GM19467 (cell line): ENCODE data around the gene FN3K.
"Not testable (repeated sequence)": the region's sequence is repeated elsewhere in the genome, so short reads cannot be mapped to it uniquely, and the experiment has no call there.

Source experiments
- ATAC-seq: cut with Tn5 transposase; IDR thresholded peaks from one replicate; pipeline ENCODE4 v1.9.1; 2021; ENCODE audit warnings: mild to moderate bottlenecking, moderate library complexity; ENCODE audit not compliant: unreplicated experiment

The FN3K gene

GRCh38 chr17:82736511-82737185 is 1.2 kb downstream of the FN3K start:
- ATAC-seq: no peak

DNA sequence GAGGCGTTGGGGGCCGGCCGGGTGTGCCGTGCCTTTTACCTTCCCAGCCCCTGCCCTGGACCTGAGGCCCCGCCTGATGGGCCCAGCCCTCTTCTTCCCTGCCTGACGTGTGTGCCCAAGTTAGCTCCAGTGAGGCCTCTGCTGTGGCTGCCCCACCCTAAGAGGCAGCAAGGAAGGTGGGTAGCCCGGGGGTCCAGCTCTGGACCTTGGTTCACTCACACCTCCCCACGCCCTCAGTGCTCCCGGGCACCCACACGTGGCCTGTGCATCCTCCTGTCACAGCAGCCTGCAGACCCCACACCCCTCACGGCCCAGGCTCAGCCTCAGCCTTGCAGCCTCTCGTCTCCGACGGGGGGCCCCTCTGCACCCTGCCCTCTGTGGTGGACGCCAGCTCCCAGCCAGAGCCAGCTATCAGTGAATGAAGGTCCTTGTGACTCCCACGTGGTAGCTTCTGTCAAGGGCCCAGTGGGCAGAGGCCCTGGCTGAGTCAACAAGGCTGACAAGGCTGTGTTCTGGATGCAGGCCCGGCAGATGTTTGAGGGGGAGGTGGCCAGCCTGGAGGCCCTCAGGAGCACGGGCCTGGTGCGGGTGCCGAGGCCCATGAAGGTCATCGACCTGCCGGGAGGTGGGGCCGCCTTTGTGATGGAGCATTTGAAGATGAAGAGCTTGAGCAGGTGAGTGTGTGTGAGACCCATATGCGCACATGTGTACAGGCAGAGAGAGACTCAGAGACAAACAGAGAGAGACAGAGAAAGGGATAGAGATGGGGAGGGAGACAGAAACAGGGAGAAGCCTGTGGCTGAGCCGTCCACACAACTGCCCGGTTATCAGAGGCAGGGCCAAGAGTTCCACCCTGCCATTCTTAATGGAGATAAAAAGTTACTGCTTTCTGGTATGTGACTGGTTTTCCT is 2.8 kb downstream of the FN3K start:
- ATAC-seq: no peak

DNA sequence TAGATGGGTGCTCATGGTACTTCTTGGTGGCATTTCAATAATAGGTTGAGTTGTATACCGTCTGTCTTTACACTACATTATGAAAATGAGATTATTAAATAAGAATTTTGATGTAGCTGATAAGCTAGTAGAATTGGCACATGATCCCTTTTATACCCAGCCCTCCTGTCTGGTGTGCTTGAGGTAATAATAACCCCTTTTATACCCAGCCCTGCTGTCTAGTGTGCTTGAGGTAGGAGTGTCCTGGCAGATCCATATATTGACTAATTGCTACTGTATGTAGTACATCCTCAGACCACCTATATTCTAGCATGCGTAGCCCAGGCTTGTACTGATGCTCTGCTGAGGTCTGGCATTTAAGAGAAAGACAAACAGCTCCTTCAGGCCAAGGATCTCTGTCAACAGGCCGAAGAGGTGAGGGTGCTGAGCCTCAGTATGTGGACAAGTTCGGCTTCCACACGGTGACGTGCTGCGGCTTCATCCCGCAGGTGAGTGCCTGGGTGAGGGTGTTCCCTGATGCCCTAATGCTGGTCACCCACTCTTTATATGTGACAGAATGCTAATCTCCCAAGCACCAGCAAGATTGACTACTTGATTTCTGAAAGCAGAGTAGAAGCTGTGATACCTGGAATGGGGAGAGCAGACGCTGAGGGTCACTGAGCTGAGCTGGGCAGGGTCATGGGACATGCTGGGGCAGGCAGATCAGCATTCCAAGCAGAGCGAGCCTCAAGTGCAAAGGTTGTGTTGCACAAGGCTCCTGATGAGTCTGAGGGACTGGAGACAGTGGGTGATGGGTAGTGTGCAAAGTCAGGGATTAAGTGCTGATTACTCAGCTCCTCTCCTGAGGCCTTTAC is 5.7 kb downstream of the FN3K start:
- ATAC-seq: no peak

GRCh38 chr17:82743344-82744219 is 8.2 kb downstream of the FN3K start:
- no peak for ATAC-seq

DNA sequence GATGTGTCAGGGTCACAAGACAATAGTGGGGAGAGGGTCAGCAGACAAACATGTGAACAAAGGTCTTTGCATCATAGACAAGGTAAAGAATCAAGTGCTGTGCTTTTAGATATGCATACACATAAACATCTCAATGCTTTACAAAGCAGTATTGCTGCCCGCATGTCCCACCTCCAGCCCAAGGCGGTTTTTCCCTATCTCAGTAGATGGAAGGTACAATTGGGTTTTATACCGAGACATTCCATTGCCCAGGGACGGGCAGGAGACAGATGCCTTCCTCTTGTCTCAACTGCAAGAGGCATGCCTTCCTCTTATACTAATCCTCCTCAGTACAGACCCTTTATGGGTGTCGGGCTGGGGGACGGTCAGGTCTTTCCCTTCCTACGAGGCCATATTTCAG is 9.3 kb downstream of the FN3K start:
- not testable (repeated sequence) for ATAC-seq

GRCh38 chr17:82745524-82745923 is 10.1 kb downstream of the FN3K start:
- ATAC-seq: no peak

DNA sequence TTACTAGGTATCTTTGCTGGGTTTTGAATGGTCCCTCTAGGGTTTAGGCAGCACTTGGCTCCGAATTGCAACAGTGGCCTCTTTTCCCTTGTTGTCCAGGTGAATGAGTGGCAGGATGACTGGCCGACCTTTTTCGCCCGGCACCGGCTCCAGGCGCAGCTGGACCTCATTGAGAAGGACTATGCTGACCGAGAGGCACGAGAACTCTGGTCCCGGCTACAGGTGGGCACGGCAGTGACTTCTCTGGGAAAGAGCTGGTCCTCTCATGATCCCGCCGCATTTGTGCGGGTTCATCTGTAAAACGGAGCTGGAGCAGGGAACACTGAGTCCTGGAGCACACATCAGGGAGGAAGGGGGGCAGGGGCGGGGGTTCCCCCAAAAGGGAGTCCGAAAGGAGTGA is 13.3 kb downstream of the FN3K start:
- no peak for ATAC-seq

DNA sequence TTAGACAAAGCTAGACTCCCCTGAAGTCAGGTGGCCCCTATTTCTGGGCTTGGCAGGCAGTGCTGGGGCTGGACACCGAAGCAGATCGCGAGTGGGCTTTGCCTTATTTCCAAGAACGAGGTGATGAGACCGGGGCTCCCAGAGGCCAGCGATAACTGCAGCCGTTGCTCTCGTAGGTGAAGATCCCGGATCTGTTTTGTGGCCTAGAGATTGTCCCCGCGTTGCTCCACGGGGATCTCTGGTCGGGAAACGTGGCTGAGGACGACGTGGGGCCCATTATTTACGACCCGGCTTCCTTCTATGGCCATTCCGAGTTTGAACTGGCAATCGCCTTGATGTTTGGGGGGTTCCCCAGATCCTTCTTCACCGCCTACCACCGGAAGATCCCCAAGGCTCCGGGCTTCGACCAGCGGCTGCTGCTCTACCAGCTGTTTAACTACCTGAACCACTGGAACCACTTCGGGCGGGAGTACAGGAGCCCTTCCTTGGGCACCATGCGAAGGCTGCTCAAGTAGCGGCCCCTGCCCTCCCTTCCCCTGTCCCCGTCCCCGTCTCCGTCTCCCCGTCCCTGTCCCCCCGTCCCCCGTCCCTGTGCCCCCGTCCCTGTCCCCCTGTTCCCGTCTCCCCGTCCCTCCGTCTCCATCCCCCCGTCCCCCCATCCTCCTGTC is 15.0 kb downstream of the FN3K start:
- ATAC-seq: no peak

GRCh38 chr17:82751171-82751570 is 15.8 kb downstream of the FN3K start:
- no peak for ATAC-seq

GRCh38 chr17:82751571-82752370 is 16.4 kb downstream of the FN3K start, which contains the start of gene TBCD:
TBCD (plus strand) TSS chr17:82752065; CDS start chr17:82752194, 129 bp downstream.
- peak; percentile 67 for ATAC-seq

DNA sequence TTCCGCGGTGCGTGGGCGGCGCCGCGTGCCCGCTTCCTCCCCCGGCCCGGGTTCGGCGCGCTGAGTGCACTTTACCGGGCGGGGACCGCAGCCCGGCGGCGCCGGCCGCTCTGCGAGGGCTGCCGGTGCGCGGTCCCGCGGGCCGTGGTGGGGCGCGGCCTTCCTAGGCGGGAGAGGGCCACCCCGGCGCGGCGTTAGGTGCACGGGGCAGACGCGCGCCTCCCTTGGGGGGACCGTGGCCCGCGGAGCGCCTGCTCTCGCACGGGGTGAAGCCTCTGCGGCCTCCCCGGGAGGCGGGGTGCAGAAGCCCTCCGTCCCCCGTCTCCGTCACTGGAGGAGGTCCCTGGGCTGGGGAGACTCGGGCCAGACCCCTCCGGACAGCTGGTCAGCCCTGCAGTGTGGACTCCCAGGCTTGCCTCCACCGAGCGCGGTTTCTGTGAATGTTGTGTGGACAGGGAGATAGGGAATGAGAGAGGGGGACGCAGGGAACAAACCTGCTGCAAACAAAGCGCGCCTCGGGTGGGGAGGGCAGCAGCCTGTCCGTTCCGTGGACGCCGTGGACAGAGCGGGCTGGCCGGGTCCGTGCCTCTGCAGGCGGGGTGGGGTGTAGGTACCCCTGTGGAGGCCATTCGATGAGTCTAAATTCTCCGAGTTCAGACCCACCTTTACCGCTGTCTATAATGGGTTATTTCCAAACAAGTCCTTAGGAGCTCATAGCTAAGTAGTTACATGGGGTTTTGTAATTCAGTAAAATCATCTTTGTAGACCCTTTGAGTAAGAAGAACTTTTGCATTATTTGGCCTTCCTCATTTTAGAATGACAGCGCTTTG is 17.2 kb downstream of the FN3K start:
- peak; percentile 31 for ATAC-seq

- ATAC-seq: no peak
Observed at GRCh38 chr17:82753201-82753464, 17.7 kb downstream of the FN3K start.

DNA sequence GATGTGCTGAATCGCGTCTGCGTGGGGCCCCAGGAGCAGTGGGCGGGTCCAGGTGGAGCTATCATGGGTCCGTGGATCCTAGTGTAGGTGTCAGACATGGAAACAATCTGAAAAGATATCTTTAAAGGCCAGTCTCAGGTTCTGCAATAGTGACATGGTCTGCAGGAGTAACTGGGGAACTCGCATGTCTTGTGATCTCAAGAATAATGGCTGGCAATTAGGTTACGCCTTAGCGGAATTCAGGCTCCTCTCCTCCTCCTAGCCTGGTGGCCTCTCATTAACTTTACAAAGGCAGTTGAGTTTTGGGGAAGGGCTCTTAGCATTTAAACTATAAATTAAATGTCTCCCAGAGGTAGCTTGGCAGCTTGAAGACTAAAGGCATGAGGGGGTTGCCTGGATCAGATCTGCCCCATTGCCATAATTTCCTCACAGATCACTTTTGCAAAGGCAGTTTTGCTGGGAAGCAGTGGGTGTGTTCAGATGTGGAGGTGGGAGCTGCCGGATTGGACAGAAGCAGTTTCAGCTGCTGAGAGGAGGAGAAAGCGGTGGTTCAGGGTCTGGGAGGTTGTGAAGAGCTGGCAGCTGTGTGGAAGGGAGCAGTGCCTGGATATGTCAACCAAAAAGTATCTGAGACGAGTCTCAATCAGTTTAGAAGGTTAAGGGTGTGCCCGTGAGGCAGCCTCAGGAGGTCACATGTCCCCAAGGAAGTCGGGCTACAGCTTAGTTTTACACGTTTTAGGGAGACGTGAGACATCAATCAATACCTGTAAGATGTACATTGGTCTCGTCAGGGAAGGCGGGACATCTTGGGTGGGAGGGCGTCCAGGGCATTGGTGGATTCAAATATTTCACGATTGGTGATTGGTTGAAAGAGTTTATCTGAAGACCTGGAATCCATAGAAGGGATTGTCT is 19.1 kb downstream of the FN3K start:
- no peak for ATAC-seq

DNA sequence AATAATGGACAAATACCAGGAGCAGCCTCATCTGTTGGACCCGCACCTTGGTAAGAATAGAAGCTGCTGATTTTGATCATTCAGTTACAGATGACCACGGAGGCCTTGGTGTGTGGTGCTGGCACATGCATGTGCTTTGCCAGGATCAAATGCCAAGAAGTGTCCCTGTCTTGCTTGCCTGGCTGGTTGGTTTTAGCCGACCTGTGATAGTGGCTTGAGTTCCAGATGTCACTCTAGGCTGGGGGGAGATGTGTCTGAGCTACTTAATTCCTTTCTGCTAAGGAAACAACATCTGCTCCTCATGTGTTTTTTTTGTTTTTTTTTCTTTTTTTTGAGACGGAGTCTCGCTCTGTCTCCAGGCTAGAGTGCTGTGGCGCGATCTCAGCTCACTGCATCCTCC is 20.8 kb downstream of the FN3K start:
- ATAC-seq: no peak

DNA sequence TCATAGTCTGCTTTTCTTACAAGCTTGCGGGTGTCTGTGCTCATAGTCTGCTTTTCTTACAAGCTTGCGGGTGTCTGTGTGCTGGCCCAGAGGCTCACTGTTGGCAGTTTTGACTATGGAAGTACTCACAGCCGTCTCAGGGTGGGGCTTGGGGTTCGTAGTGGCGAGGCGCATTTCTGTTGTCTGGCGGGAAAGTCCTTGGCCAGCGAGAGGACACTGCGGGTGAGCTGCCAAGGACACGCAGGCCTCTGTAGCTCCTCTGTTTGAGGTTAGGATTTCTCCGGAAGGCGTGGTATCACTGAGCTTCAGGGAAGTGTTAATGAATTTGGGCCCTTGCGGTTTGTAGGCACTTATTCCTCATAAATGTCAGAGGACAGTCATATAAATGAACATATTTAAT is 30.0 kb downstream of the FN3K start:
- ATAC-seq: no peak

- ATAC-seq: no peak
Observed at GRCh38 chr17:82767041-82767754, 31.8 kb downstream of the FN3K start.

- no peak for ATAC-seq
Observed at GRCh38 chr17:82769041-82769440, 33.6 kb downstream of the FN3K start.
